Naive thymus-derived CD8-positive, alpha-beta T cell (primary cell): ENCODE measurements around the gene WDR53. TPM values are rescaled to one million over a fixed set of nuclear protein-coding genes. Genes with fewer than 3 reads are reported as not detected.
"Not testable (repeated sequence)": the region's sequence is repeated elsewhere in the genome, so short reads cannot be mapped to it uniquely, and the experiment has no call there.

Experiments
- ATAC-seq, 2 donors: fragments of 150-1000 bp; cut with Tn5 transposase in 1 of 2; sonication (Bioruptor Pico), chemical (Tn5 transposase) in 1 of 2; 1 replicate in 1 of 2; 2 replicates in 1 of 2; pipeline ENCODE4 v1.10.0; 2021; ENCODE audit warnings: mild to moderate bottlenecking in 2 of 2, moderate library complexity in 2 of 2
- POLR2A ChIA-PET: fragments of 350-600 bp; sonication (Branson Sonifier 250); formaldehyde crosslinking; loops from one replicate; lab custom pipeline; 2021; ENCODE audit warnings: antibody characterized with exemption; lab: Charles Lee
- DNase-seq, 10 donors: peaks; one replicate each; pipeline versions ENCODE4 v3.0.0 to v3.0.0-alpha.2; 2020 to 2022
- H3K27ac Mint-ChIP-seq, 10 donors: one replicate each; pipeline ENCODE4 v1.8.0; 2020 to 2022; ENCODE audit warnings: mild to moderate bottlenecking in 10 of 10, mixed read lengths in 10 of 10, moderate library complexity in 4 of 10, inconsistent platforms in 1 of 10
- H3K27me3 Mint-ChIP-seq, 5 donors: one replicate each; pipeline ENCODE4 v1.8.0; 2021 to 2022; ENCODE audit warnings: mixed read lengths in 5 of 5
- H3K36me3 Mint-ChIP-seq, 3 donors: one replicate each; pipeline ENCODE4 v1.8.0; 2020 to 2022; ENCODE audit warnings: mixed read lengths in 3 of 3, mild to moderate bottlenecking in 2 of 3, inconsistent platforms in 1 of 3
- H3K4me1 Mint-ChIP-seq, 4 donors: one replicate each; pipeline ENCODE4 v1.8.0; 2021 to 2022; ENCODE audit warnings: mixed read lengths in 4 of 4
- H3K4me3 Mint-ChIP-seq, 10 donors: one replicate each; pipeline ENCODE4 v1.8.0; 2020 to 2022; ENCODE audit warnings: mild to moderate bottlenecking in 10 of 10, mixed read lengths in 10 of 10, moderate library complexity in 6 of 10, inconsistent platforms in 1 of 10
- H3K9me3 Mint-ChIP-seq, 9 donors: one replicate each; pipeline ENCODE4 v1.8.0; 2020 to 2022; ENCODE audit warnings: mixed read lengths in 9 of 9, mild to moderate bottlenecking in 3 of 9, inconsistent platforms in 1 of 9, moderate library complexity in 1 of 9
- polyA plus RNA-seq, 3 donors: library from polyadenylated mRNA; unstranded; fragments of 300-500 nt; fragmentation: Illumina TruSeq; gene quantifications; one replicate each; pipeline ENCODE4 v1.2.3, GENCODE V29; 2021
- total RNA-seq, 8 experiments: library from RNA in 2 of 8; stranded (reverse) in 2 of 8; gene quantifications; one replicate each; pipeline ENCODE4 v1.2.3 and lab custom pipeline; 2021 to 2026

Gene WDR53
- total RNA-seq (10 to 100 TPM; 19.4 to 23.0 TPM), polyA plus RNA-seq (10 to 100 TPM; 11.8 to 17.4 (median 12.6) TPM), total RNA-seq (lab: John Stamatoyannopoulos, UW) (7.9 to 15.7 (median 13.7) reads per million in 6 experiments)

DNA sequence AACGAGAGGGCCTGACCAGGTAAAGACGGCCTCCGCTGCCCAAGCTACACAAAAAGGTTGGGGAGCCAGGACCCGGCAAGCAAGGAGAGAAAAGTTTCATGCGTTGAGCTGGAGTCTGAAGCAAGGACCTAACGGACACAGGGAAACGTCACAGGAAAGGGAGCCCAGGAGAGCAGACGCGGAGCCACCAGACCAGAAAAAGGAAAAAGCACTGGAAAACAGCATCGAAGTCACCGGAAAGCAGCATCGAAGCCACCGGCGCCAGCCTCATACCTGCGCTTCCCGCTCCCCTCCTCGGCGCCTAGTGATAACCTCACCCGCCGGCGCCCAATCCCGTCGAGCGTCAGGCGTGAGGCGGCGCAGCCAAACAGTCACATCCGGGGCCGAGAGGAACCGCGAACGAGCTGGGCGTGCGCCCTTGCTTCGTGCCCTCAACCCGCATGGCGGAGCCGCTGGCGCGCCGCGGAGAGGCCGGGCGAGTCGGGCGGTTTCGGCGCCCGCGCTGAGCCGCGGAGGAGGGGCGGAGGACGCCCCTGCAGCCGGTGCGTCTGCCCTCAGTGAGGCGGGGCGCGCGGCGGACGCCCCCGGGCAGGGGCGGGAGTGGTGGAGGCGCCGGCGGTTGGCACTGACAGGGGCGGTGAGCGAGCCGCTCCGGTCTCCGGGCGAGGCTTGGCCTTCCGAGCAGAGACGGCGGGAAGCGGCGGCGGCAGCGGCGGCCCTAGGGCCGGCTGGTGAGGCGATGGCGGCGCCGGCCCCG, at the start of gene WDR53, which contains the start of gene FBXO45:
Gene WDR53, minus strand, starts transcription at position 309 of the 757 bp plus-strand sequence. CDS start 7,079 bp downstream, outside the sequence.
Gene FBXO45, plus strand, starts transcription at position 415 of the 757 bp plus-strand sequence. Its CDS starts 325 bp downstream, at position 740.
- Mint-ChIP-seq H3K4me3 (peak within 1 kb of the TSS; percentile 85 to 99 (median 97)), H3K4me1 (peaks cover 17 to 52% (median 35%) of the 10 kb centered on the region in 4 donors), H3K27ac (peak within 1 kb of the TSS; percentile 90 to 99 (median 98)), H3K36me3 (peaks cover 0 to 23% (median 0%) of the 10 kb centered on the region in 3 donors), H3K9me3 (no peaks in the 10 kb centered on the region), H3K27me3 (no peaks in the 10 kb centered on the region)
- POLR2A ChIA-PET = interaction anchor here (0.6 to 2.0 kb wide), 16 partner anchors 17 to 374 kb away, joined by 3 to 16 read pairs (median 4); partner anchors contain the start of genes DYNLT2B, NCBP2, PAK2 and RNF168
- ATAC-seq = peak; percentile 91 to 92
- DNase-seq = peak; percentile 92 to 96 (median 95)

GRCh38 chr3:196617256-196617655, 48.9 kb upstream of the WDR53 start:
- H3K9me3 Mint-ChIP-seq = peaks cover 0 to 2% (median 0%) of the 10 kb centered on the region in 9 donors
- POLR2A ChIA-PET = interaction anchor here (1.5 kb wide), 1 partner anchor 11 kb away, joined by 3 read pairs; no protein-coding TSS in a partner anchor
- H3K4me3 Mint-ChIP-seq = no peak overlapping the region
- H3K27me3 Mint-ChIP-seq = no peaks in the 10 kb centered on the region
- H3K36me3 Mint-ChIP-seq = no peaks in the 10 kb centered on the region
- H3K4me1 Mint-ChIP-seq = peaks cover 11 to 42% (median 14%) of the 10 kb centered on the region in 4 donors
- ATAC-seq (no peak), DNase-seq (no peak)
- H3K27ac Mint-ChIP-seq = no peak overlapping the region

- ATAC-seq, H3K9me3 Mint-ChIP-seq, H3K36me3 Mint-ChIP-seq, H3K27ac Mint-ChIP-seq, DNase-seq, H3K4me3 Mint-ChIP-seq, POLR2A ChIA-PET, H3K27me3 Mint-ChIP-seq: not testable (repeated sequence)
- H3K4me1 Mint-ChIP-seq = peaks cover 11 to 46% (median 25%) of the 10 kb centered on the region in 4 donors
These were observed 46.9 kb upstream of the WDR53 start for GRCh38 chr3:196615234-196615633.

GRCh38 chr3:196611761-196612483, 43.6 kb upstream of the WDR53 start:
- DNase-seq (no peak), ATAC-seq (no peak)
- Mint-ChIP-seq H3K27ac (peak overlapping the region; percentile 20 to 81 (median 68)), H3K4me1 (peaks cover 16 to 43% (median 32%) of the 10 kb centered on the region in 4 donors), H3K27me3 (no peaks in the 10 kb centered on the region), H3K4me3 (peak overlapping the region in 9 of 10 donors; percentile 3 to 68 (median 48)), H3K36me3 (no peaks in the 10 kb centered on the region), H3K9me3 (peaks cover 0 to 2% (median 0%) of the 10 kb centered on the region in 9 donors)
- POLR2A ChIA-PET = interaction anchor here (0.6 to 3.8 kb wide), 4 partner anchors 20 to 358 kb away, joined by 3 to 34 read pairs (median 4); no protein-coding TSS in a partner anchor

DNA sequence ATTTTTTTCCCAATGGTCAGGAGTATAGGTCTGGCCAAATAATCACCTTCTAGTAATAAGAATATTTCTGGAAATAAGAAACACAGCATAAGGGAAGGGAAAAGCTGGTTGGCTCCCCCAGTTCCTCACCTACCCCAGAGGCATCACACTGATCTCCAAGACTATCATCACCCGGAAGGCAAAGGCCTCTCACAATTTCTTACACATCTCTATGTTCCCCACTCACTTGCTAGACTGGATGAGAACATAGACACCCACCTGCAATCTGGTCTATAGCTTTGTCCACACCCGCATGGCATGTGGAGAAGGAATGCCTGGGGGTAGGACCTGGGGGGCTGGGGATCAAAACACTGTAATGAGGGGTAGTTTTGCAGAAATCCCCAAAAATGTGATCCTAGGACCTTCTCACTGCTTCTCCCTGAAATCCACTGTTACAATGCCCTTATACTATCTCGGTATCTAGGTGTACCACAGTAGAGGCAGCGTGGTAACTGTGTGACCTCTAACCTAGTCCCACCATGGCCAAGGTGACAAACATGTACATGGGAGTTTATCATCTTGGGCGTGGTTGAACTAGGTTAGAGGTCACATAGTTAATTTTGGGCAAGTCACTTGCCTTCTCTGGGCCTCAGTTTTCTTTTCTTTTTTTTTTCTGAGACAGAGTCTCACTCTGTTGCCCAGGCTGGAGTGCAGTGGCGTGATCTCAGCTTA, 41.6 kb upstream of the WDR53 start:
- peak; percentile 15 to 29 for ATAC-seq
- H3K4me1 Mint-ChIP-seq = peaks cover 16 to 43% (median 35%) of the 10 kb centered on the region in 4 donors

DNA sequence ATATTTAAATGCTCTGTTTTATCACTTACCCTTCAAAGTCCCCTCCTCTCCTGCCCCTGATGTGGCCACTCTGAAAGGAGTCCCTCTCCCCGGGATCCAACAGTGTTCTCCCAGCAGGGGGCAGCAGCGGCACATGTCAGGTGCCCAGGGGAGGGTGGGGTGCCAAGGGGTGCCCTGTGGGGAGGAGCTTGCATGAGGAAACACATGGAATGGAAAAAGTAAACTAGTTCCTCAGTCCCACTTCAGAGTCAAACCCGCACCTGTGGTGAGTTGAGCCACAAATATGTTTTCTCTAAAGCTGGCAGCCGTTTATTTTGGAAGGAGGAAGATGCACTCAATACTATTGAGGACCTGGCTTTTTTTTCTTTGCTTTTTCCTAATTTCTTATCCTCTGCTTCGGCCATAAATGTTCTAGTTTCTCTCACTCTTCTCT, 41.0 kb upstream of the WDR53 start:
- H3K4me1 Mint-ChIP-seq = peaks cover 18 to 47% (median 40%) of the 10 kb centered on the region in 4 donors
- peak; percentile 94 for ATAC-seq
- peak overlapping the region; percentile 23 to 86 (median 68) for H3K4me3 Mint-ChIP-seq
- peak overlapping the region; percentile 23 to 94 (median 78) for H3K27ac Mint-ChIP-seq
- no peaks in the 10 kb centered on the region for H3K36me3 Mint-ChIP-seq
- POLR2A ChIA-PET = interaction anchor here (1.0 to 2.2 kb wide), 8 partner anchors 20 to 131 kb away, joined by 3 to 32 read pairs (median 5); partner anchors contain the start of genes FBXO45, NRROS and PAK2
- H3K27me3 Mint-ChIP-seq = no peaks in the 10 kb centered on the region
- DNase-seq = peak; percentile 84 to 97 (median 91)
- H3K9me3 Mint-ChIP-seq = no peaks in the 10 kb centered on the region

More for the DNA sequence above, 41.6 kb upstream of the WDR53 start:
- H3K27ac Mint-ChIP-seq = peak overlapping the region; percentile 23 to 94 (median 78)
- POLR2A ChIA-PET = interaction anchor here (1.0 to 2.2 kb wide), 8 partner anchors 20 to 130 kb away, joined by 3 to 32 read pairs (median 5); partner anchors contain the start of genes FBXO45, NRROS and PAK2
- H3K9me3 Mint-ChIP-seq = no peaks in the 10 kb centered on the region
- peak overlapping the region; percentile 9 to 86 (median 68) for H3K4me3 Mint-ChIP-seq
- no peak for DNase-seq
- H3K27me3 Mint-ChIP-seq = no peaks in the 10 kb centered on the region
- no peaks in the 10 kb centered on the region for H3K36me3 Mint-ChIP-seq

GRCh38 chr3:196608693-196609092, 40.3 kb upstream of the WDR53 start:
- no peak for DNase-seq
- no peaks in the 10 kb centered on the region for H3K9me3 Mint-ChIP-seq
- H3K27ac Mint-ChIP-seq = peak overlapping the region in 5 of 10 donors; percentile 39 to 87 (median 65)
- no peaks in the 10 kb centered on the region for H3K27me3 Mint-ChIP-seq
- H3K4me3 Mint-ChIP-seq = no peak overlapping the region
- ATAC-seq = no peak
- peaks cover 18 to 46% (median 44%) of the 10 kb centered on the region in 4 donors for H3K4me1 Mint-ChIP-seq
- POLR2A ChIA-PET = interaction anchor here (1.0 to 2.2 kb wide), 6 partner anchors 24 to 132 kb away, joined by 3 to 32 read pairs (median 8); partner anchors contain the start of genes FBXO45, NRROS and PAK2
- no peaks in the 10 kb centered on the region for H3K36me3 Mint-ChIP-seq

- ATAC-seq = peak; percentile 78
- POLR2A ChIA-PET = interaction anchor here (0.6 to 0.9 kb wide), 3 partner anchors 28 to 293 kb away, joined by 4 to 8 read pairs (median 5); no protein-coding TSS in a partner anchor
These were observed 36.2 kb upstream of the WDR53 start for GRCh38 chr3:196604548-196604947.

DNA sequence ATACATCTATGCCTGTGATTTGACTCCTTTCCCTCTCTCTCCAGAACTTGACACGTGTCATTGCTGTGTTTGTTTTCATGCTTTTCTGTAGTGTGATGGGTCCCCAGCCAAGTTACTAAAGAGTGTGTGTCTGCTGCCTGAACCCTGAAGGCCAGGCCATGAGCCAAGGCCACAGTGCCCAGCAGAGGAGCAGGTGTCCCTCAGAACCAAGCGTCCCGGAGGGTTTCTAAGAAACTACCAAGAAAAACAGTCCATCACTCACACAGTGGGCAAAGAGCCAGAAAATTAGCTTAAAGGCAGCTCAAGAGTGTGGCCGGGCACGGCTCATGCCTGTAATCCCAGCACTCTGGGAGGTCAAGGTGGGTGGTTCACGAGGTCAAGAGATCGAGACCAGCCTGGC, 35.3 kb upstream of the WDR53 start:
- ATAC-seq (no peak), DNase-seq (no peak)
- Mint-ChIP-seq H3K27me3 (no peaks in the 10 kb centered on the region), H3K36me3 (no peaks in the 10 kb centered on the region), H3K9me3 (no peaks in the 10 kb centered on the region), H3K27ac (peak overlapping the region in 1 of 10 donors; percentile 56), H3K4me3 (peak overlapping the region in 1 of 10 donors; percentile 12), H3K4me1 (peaks cover 2 to 15% (median 10%) of the 10 kb centered on the region in 4 donors)
- POLR2A ChIA-PET = interaction anchor here (0.6 to 1.0 kb wide), 2 partner anchors 10 to 169 kb away, joined by 3 to 7 read pairs; no protein-coding TSS in a partner anchor

More at GRCh38 chr3:196604548-196604947, 36.2 kb upstream of the WDR53 start:
- peaks cover 6 to 19% (median 17%) of the 10 kb centered on the region in 4 donors for H3K4me1 Mint-ChIP-seq
- no peaks in the 10 kb centered on the region for H3K9me3 Mint-ChIP-seq
- H3K27ac Mint-ChIP-seq = peak overlapping the region in 8 of 10 donors; percentile 55 to 89 (median 80)
- peak overlapping the region in 9 of 10 donors; percentile 43 to 74 (median 55) for H3K4me3 Mint-ChIP-seq
- no peaks in the 10 kb centered on the region for H3K27me3 Mint-ChIP-seq
- DNase-seq = peak; percentile 39 to 85 (median 64)
- H3K36me3 Mint-ChIP-seq = no peaks in the 10 kb centered on the region

DNA sequence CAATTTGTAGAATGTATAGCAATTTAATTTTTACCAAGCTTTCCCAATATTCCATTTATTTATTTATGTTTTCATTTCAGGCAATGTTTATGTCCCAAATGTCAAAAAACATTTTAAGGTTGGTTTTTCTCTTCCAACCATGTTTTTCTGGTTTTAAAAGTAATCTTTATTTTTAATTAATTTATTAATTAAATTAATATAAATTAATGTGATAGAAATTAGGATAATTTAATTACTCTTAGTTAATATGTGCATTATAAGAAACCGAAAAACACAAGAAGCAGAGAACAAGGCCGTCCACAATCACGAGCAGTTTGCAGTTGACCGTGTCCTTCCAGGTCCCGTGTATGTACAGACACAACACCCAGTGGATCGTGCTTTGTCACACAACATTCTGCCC, 34.3 kb upstream of the WDR53 start:
- POLR2A ChIA-PET = no interaction called here
- H3K27me3 Mint-ChIP-seq = no peaks in the 10 kb centered on the region
- H3K27ac Mint-ChIP-seq = no peak overlapping the region
- ATAC-seq (no peak), DNase-seq (no peak)
- H3K4me3 Mint-ChIP-seq = no peak overlapping the region
- H3K4me1 Mint-ChIP-seq = peaks cover 2 to 25% (median 15%) of the 10 kb centered on the region in 4 donors
- H3K36me3 Mint-ChIP-seq = no peaks in the 10 kb centered on the region
- no peaks in the 10 kb centered on the region for H3K9me3 Mint-ChIP-seq

DNA sequence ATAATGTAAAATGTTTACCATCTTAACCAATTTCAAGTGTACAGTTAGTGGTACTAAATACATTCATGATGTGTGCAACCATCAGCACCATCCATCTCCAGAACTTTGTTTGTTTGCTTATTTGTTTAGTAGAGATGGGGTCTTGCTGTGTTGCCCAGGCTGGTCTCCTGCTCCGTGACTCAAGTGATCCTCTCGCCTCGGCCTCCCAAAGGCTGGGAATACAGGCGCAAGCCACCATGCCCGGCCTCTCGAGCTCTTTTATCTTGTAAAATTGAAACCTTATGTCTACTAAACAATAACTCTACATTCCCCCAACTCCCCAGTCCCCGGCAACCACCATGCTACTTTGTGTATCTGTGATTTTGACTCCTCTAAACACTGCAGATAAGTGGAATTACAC, 32.0 kb upstream of the WDR53 start:
- H3K36me3 Mint-ChIP-seq = no peaks in the 10 kb centered on the region
- POLR2A ChIA-PET = interaction anchor here (0.6 kb wide), 1 partner anchor 34 kb away, joined by 3 read pairs; no protein-coding TSS in a partner anchor
- H3K27me3 Mint-ChIP-seq = peaks cover 0 to 7% (median 0%) of the 10 kb centered on the region in 5 donors
- H3K9me3 Mint-ChIP-seq = no peaks in the 10 kb centered on the region
- H3K27ac Mint-ChIP-seq = no peak overlapping the region
- ATAC-seq (no peak), DNase-seq (no peak)
- no peak overlapping the region for H3K4me3 Mint-ChIP-seq
- peaks cover 2 to 28% (median 15%) of the 10 kb centered on the region in 4 donors for H3K4me1 Mint-ChIP-seq
